SK-N-SH treated with all-trans-retinoic acid at 6 μM for 48 hours (cell line): ENCODE measurements around the gene MARCHF11.

Experiments used
- ATAC-seq: fragments of 200-7000 bp; cut with Tn5 transposase; 3 replicates; pipeline ENCODE4 v1.9.1; 2020; ENCODE audit warnings: mild to moderate bottlenecking, moderate library complexity
- ARNTL ChIP-seq: fragments of 450-650 bp; formaldehyde crosslinking; IDR thresholded peaks from 2 replicates; pipeline ENCODE4 v1.5.0; 2020; ENCODE audit warnings: low read depth, mild to moderate bottlenecking, moderate library complexity, borderline replicate concordance
- BACH2 ChIP-seq: fragments of 250-450 bp; sonication (Bioruptor Pico); IDR thresholded peaks from 2 replicates; pipeline ENCODE4 v1.9.0; 2021; ENCODE audit warnings: mild to moderate bottlenecking, borderline replicate concordance
- CREB5 ChIP-seq: fragments of 250-450 bp; sonication (Bioruptor Pico); IDR thresholded peaks from 2 replicates; pipeline ENCODE4 v1.5.1; 2020; ENCODE audit warnings: low read depth, mild to moderate bottlenecking, moderate library complexity
- CSDC2 ChIP-seq: fragments of 250-450 bp; sonication (Bioruptor Pico); IDR thresholded peaks from 2 replicates; pipeline ENCODE4 v1.5.0; 2020; ENCODE audit warnings: mild to moderate bottlenecking, moderate library complexity
- CSRNP3 ChIP-seq: fragments of 250-450 bp; sonication (Bioruptor Pico); IDR thresholded peaks from 2 replicates; pipeline ENCODE4 v1.5.1; 2021; ENCODE audit warnings: mild to moderate bottlenecking, moderate library complexity
- ESRRG ChIP-seq: fragments of 250-450 bp; sonication (Bioruptor Pico); IDR thresholded peaks from 2 replicates; pipeline ENCODE4 v1.6.1; 2021; ENCODE audit warnings: mild to moderate bottlenecking
- GLIS3 ChIP-seq: fragments of 250-450 bp; sonication (Bioruptor Pico); IDR thresholded peaks from 2 replicates; pipeline ENCODE4 v1.5.0; 2020; ENCODE audit warnings: mild to moderate bottlenecking, moderate library complexity
- ISL1 ChIP-seq: fragments of 250-450 bp; sonication (Bioruptor Pico); IDR thresholded peaks from 2 replicates; pipeline ENCODE4 v2.1.2; 2022; ENCODE audit warnings: mild to moderate bottlenecking, moderate library complexity
- OSR1 ChIP-seq: fragments of 250-450 bp; sonication (Bioruptor Pico); IDR thresholded peaks from 2 replicates; pipeline ENCODE4 v1.8.0; 2022; ENCODE audit warnings: moderate library complexity, mild to moderate bottlenecking, inconsistent platforms
- POU6F1 ChIP-seq: fragments of 250-450 bp; sonication (Bioruptor Pico); IDR thresholded peaks from 2 replicates; pipeline ENCODE4 v1.8.0; 2021; ENCODE audit warnings: low read depth, mild to moderate bottlenecking, moderate library complexity, borderline replicate concordance
- PPARA ChIP-seq: fragments of 250-450 bp; sonication (Bioruptor Pico); IDR thresholded peaks from 2 replicates; pipeline ENCODE4 v1.5.0; 2020; ENCODE audit warnings: mild to moderate bottlenecking, borderline replicate concordance
- RARB ChIP-seq: fragments of 250-450 bp; sonication (Bioruptor Pico); IDR thresholded peaks from 2 replicates; pipeline ENCODE4 v1.8.0; 2021; ENCODE audit warnings: mild to moderate bottlenecking, moderate library complexity
- SNAI2 ChIP-seq: fragments of 250-450 bp; sonication (Bioruptor Pico); IDR thresholded peaks from 2 replicates; pipeline ENCODE4 v1.5.0; 2020; ENCODE audit warnings: mild to moderate bottlenecking, moderate library complexity
- TCF4 ChIP-seq: fragments of 250-450 bp; sonication (Bioruptor Pico); IDR thresholded peaks from 2 replicates; pipeline ENCODE4 v1.8.0; 2021; ENCODE audit warnings: mild to moderate bottlenecking, moderate library complexity, borderline replicate concordance
- TOX ChIP-seq: fragments of 250-450 bp; sonication (Bioruptor Pico); IDR thresholded peaks from 2 replicates; pipeline ENCODE4 v1.8.0; 2021; ENCODE audit warnings: mild to moderate bottlenecking, moderate library complexity, borderline replicate concordance
- TSHZ2 ChIP-seq: fragments of 250-450 bp; sonication (Bioruptor Pico); IDR thresholded peaks from 2 replicates; pipeline ENCODE4 v1.5.0; 2020; ENCODE audit warnings: mild to moderate bottlenecking, moderate library complexity
- ZFP3 ChIP-seq: fragments of 250-450 bp; sonication (Bioruptor Pico); IDR thresholded peaks from 2 replicates; pipeline ENCODE4 v1.5.0; 2020; ENCODE audit warnings: mild to moderate bottlenecking, moderate library complexity
- ZFP30 ChIP-seq: fragments of 450-650 bp; formaldehyde crosslinking; IDR thresholded peaks from 2 replicates; pipeline ENCODE4 v1.5.0; 2022; ENCODE audit warnings: mild to moderate bottlenecking, moderate library complexity
- ZNF565 ChIP-seq: fragments of 450-650 bp; formaldehyde crosslinking; conservative IDR thresholded peaks from 2 replicates; pipeline ENCODE4 v1.5.0; 2020; ENCODE audit warnings: low read depth, mild to moderate bottlenecking, moderate library complexity
- ZNF70 ChIP-seq: fragments of 450-650 bp; formaldehyde crosslinking; IDR thresholded peaks from 2 replicates; pipeline ENCODE4 v1.5.0; 2020; ENCODE audit warnings: mild to moderate bottlenecking, moderate library complexity
- ZNF8 ChIP-seq: fragments of 450-650 bp; formaldehyde crosslinking; IDR thresholded peaks from 2 replicates; pipeline ENCODE4 v1.5.0; 2020; ENCODE audit warnings: mild to moderate bottlenecking, moderate library complexity
- TF ChIP-seq, protein P1 (sequence below): fragments of 250-450 bp; sonication (Bioruptor Pico); IDR thresholded peaks from 2 replicates; pipeline ENCODE4 v1.8.0; 2020; ENCODE audit warnings: mild to moderate bottlenecking, moderate library complexity, borderline replicate concordance

Gene MARCHF11

GRCh38 chr5:16178745-16179372 is 732 bp downstream of the MARCHF11 start:
- no peak for TF ChIP-seq ZNF70 (CRISPR knock-in tag)
- 0 out of 2 replicates have a peak, but pooled peaks have one; percentile 39 for TF ChIP-seq TSHZ2 (CRISPR knock-in tag)
- TF ChIP-seq ARNTL (CRISPR knock-in tag) = no peak
- TF ChIP-seq CSRNP3 (CRISPR knock-in tag) = no peak
- no peak for TF ChIP-seq GLIS3 (CRISPR knock-in tag)
- TF ChIP-seq, protein P1, sequence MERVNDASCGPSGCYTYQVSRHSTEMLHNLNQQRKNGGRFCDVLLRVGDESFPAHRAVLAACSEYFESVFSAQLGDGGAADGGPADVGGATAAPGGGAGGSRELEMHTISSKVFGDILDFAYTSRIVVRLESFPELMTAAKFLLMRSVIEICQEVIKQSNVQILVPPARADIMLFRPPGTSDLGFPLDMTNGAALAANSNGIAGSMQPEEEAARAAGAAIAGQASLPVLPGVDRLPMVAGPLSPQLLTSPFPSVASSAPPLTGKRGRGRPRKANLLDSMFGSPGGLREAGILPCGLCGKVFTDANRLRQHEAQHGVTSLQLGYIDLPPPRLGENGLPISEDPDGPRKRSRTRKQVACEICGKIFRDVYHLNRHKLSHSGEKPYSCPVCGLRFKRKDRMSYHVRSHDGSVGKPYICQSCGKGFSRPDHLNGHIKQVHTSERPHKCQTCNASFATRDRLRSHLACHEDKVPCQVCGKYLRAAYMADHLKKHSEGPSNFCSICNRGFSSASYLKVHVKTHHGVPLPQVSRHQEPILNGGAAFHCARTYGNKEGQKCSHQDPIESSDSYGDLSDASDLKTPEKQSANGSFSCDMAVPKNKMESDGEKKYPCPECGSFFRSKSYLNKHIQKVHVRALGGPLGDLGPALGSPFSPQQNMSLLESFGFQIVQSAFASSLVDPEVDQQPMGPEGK (CRISPR knock-in tag) = no peak
- TF ChIP-seq POU6F1 (CRISPR knock-in tag) = no peak
- peak; percentile 88 for TF ChIP-seq CSDC2 (CRISPR knock-in tag)
- no peak for TF ChIP-seq BACH2
- no peak for TF ChIP-seq SNAI2 (CRISPR knock-in tag)
- TF ChIP-seq TCF4 (CRISPR knock-in tag) = no peak
- TF ChIP-seq ZNF565 (CRISPR knock-in tag) = no peak
- peak; percentile 9; the same call in 1 of the 2 replicates for TF ChIP-seq ZFP30 (CRISPR knock-in tag)
- peak; percentile 83 for TF ChIP-seq ZFP3 (CRISPR knock-in tag)
- TF ChIP-seq RARB (CRISPR knock-in tag) = no peak
- no peak for TF ChIP-seq CREB5 (CRISPR knock-in tag)
- no peak for TF ChIP-seq OSR1 (CRISPR knock-in tag)
- ATAC-seq = peak; percentile 95

DNA sequence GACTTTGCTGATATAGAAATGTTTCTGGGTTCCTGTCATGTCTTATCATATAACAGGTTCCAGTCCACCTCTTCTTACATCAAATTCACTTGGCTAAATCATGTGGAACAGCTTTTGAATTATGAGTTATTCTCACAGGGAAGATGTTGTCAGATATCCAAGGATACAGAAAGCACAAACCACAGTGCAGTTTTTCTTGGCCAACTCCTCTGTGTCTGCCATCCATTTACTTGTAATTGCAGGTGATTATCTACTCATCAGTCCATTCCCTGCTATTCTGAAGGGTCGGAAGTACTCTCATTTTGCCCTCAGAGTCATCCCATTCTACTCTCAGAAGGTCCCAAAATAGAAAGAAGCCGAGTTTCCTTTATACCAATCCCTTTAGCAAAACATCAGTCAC is 10.0 kb downstream of the MARCHF11 start:
- ATAC-seq = peak; percentile 46; the same call in 1 of the 3 replicates
- TF ChIP-seq ZNF565 (CRISPR knock-in tag) = no peak
- no peak for TF ChIP-seq ZFP30 (CRISPR knock-in tag)
- TF ChIP-seq ESRRG (CRISPR knock-in tag) = peak; percentile 8; the same call in 1 of the 2 replicates
- TF ChIP-seq ZFP3 (CRISPR knock-in tag) = peak; percentile 83
- no peak for TF ChIP-seq RARB (CRISPR knock-in tag)
- TF ChIP-seq ZNF8 = no peak
- TF ChIP-seq TOX (CRISPR knock-in tag) = no peak
- TF ChIP-seq ISL1 (CRISPR knock-in tag) = peak; percentile 98
- no peak for TF ChIP-seq CSDC2 (CRISPR knock-in tag)
- no peak for TF ChIP-seq ZNF70 (CRISPR knock-in tag)
- TF ChIP-seq PPARA (CRISPR knock-in tag) = no peak
- peak; percentile 45; the same call in 1 of the 2 replicates for TF ChIP-seq CSRNP3 (CRISPR knock-in tag)
- 0 out of 2 replicates have a peak, but pooled peaks have one; percentile 61 for TF ChIP-seq CREB5 (CRISPR knock-in tag)
- TF ChIP-seq BACH2 = no peak
- peak; percentile 56 for TF ChIP-seq GLIS3 (CRISPR knock-in tag)
- TF ChIP-seq, protein P1 (CRISPR knock-in tag) = no peak
- no peak for TF ChIP-seq ARNTL (CRISPR knock-in tag)
